T-helper 9 cell (primary cell): Measurements from ENCODE around the gene SFXN2.
"Not testable (repeated sequence)": the region's sequence is repeated elsewhere in the genome, so short reads cannot be mapped to it uniquely, and the experiment has no call there.

Experiments
- DNase-seq: peaks from one replicate; pipeline ENCODE4 v3.0.0-alpha.2; 2020

The SFXN2 gene

GRCh38 chr10:102721954-102722353 is 7.5 kb downstream of the SFXN2 start:
- no peak for DNase-seq

GRCh38 chr10:102723989-102724388 is 9.6 kb downstream of the SFXN2 start:
- no peak for DNase-seq

GRCh38 chr10:102726274-102726673 is 11.8 kb downstream of the SFXN2 start:
- DNase-seq: no peak

GRCh38 chr10:102727037-102727818 is 12.8 kb downstream of the SFXN2 start:
- DNase-seq: no peak

- DNase-seq: peak; percentile 33
Observed at GRCh38 chr10:102729029-102730026, 14.9 kb downstream of the SFXN2 start.

GRCh38 chr10:102731222-102731800 is 16.9 kb downstream of the SFXN2 start:
- no peak for DNase-seq

GRCh38 chr10:102732661-102733060 is 18.2 kb downstream of the SFXN2 start:
- no peak for DNase-seq

GRCh38 chr10:102735065-102735562 is 20.7 kb downstream of the SFXN2 start:
- DNase-seq: no peak

- no peak for DNase-seq
Observed at GRCh38 chr10:102738692-102739121, 24.3 kb downstream of the SFXN2 start.

- DNase-seq: no peak
Observed at GRCh38 chr10:102740229-102740628, 25.8 kb downstream of the SFXN2 start.

- no peak for DNase-seq
Observed at GRCh38 chr10:102741726-102742237, 27.3 kb downstream of the SFXN2 start.

- not testable (repeated sequence) for DNase-seq
Observed at GRCh38 chr10:102742313-102742712, 27.9 kb downstream of the SFXN2 start.

- no peak for DNase-seq
Observed at GRCh38 chr10:102743078-102743587, 28.7 kb downstream of the SFXN2 start.

- DNase-seq: peak; percentile 88
Observed at GRCh38 chr10:102743588-102744373, 29.3 kb downstream of the SFXN2 start, which contains the start of gene WBP1L. Gene WBP1L, plus strand, starts transcription at chr10:102743948. Its CDS starts 106 bp downstream, at chr10:102744054.

- DNase-seq: no peak
Observed at GRCh38 chr10:102744374-102745051, 30.1 kb downstream of the SFXN2 start.

- no peak for DNase-seq
Observed at GRCh38 chr10:102745157-102745556, 30.7 kb downstream of the SFXN2 start.

- DNase-seq: no peak
Observed at GRCh38 chr10:102752266-102752930, 38.0 kb downstream of the SFXN2 start.

- DNase-seq: no peak
Observed at GRCh38 chr10:102752934-102753664, 38.7 kb downstream of the SFXN2 start.

- DNase-seq: no peak
Observed at GRCh38 chr10:102753718-102754117, 39.3 kb downstream of the SFXN2 start.

GRCh38 chr10:102757323-102757722 is 42.9 kb downstream of the SFXN2 start:
- no peak for DNase-seq
